ENCODE data around the gene LAMA1. TPM values are rescaled to one million over a fixed set of nuclear protein-coding genes. Genes with fewer than 3 reads are reported as not detected.

LAMA1 gene
- total and polyA plus RNA-seq, 2 of the 4 experiments (the other 2 are of a cell fraction), result 10.9 to 15.5 TPM

DNA sequence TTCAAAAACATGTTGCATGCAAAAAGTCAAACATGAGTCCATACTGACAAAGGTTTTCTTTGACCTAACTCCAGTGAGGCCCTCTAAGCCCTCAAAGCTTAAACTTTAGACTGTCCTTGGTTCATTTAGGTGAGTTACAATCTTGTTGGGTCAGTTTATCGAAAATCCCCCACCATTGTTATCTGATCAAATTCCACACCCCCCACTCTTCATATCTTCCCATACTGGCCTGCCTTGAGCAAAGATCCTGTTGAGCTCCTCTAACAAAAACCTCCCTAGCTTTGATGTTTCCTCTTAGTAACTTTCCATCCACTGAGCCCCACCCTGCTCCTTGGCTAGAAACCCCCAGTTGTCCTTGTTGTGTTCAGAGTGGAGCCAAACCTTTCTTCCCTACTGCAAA, 194.4 kb downstream of the LAMA1 start:
- TF ChIP-seq MXI1 (IDR thresholded peaks at IDR 0.05; ENCODE audit: borderline replicate concordance, low read depth, low read length) (no peak), RFX5 (IDR thresholded peaks at IDR 0.05; ENCODE audit: low read depth, low read length) (no peak), CEBPB (IDR thresholded peaks at IDR 0.05; ENCODE audit: low read depth, low read length) (no peak), NFE2L2 (IDR thresholded peaks at IDR 0.05; ENCODE audit: low read depth, low read length) (no peak), MAZ (IDR thresholded peaks at IDR 0.05; ENCODE audit: borderline replicate concordance, low read depth, low read length) (no peak), CHD1 (IDR thresholded peaks at IDR 0.05; ENCODE audit: low read depth, low read length) (no peak), POLR2A (IDR thresholded peaks at IDR 0.05; ENCODE audit: low read depth, low read length) (no peak), FOS (IDR thresholded peaks at IDR 0.05; ENCODE audit: low read depth, low read length) (no peak), RAD21 (IDR thresholded peaks at IDR 0.05; ENCODE audit: low read length) (no peak), RCOR1 (IDR thresholded peaks at IDR 0.05; ENCODE audit: insufficient replicate concordance, low read length) (no peak), BHLHE40 (IDR thresholded peaks at IDR 0.05; ENCODE audit: low read depth, low read length) (no peak), MAFK (IDR thresholded peaks at IDR 0.05; ENCODE audit: low read depth, low read length) (no peak), SMC3 (IDR thresholded peaks at IDR 0.05; ENCODE audit: low read depth, low read length) (no peak)
- TF ChIP-seq, protein P1, sequence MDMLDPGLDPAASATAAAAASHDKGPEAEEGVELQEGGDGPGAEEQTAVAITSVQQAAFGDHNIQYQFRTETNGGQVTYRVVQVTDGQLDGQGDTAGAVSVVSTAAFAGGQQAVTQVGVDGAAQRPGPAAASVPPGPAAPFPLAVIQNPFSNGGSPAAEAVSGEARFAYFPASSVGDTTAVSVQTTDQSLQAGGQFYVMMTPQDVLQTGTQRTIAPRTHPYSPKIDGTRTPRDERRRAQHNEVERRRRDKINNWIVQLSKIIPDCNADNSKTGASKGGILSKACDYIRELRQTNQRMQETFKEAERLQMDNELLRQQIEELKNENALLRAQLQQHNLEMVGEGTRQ (IDR thresholded peaks at IDR 0.05; ENCODE audit: low read depth, low read length), result no peak
- TF ChIP-seq, protein P2, sequence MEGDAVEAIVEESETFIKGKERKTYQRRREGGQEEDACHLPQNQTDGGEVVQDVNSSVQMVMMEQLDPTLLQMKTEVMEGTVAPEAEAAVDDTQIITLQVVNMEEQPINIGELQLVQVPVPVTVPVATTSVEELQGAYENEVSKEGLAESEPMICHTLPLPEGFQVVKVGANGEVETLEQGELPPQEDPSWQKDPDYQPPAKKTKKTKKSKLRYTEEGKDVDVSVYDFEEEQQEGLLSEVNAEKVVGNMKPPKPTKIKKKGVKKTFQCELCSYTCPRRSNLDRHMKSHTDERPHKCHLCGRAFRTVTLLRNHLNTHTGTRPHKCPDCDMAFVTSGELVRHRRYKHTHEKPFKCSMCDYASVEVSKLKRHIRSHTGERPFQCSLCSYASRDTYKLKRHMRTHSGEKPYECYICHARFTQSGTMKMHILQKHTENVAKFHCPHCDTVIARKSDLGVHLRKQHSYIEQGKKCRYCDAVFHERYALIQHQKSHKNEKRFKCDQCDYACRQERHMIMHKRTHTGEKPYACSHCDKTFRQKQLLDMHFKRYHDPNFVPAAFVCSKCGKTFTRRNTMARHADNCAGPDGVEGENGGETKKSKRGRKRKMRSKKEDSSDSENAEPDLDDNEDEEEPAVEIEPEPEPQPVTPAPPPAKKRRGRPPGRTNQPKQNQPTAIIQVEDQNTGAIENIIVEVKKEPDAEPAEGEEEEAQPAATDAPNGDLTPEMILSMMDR (conservative IDR thresholded peaks at IDR 0.05; ENCODE audit: low read depth, low read length), result no peak
- TF ChIP-seq, protein P3, sequence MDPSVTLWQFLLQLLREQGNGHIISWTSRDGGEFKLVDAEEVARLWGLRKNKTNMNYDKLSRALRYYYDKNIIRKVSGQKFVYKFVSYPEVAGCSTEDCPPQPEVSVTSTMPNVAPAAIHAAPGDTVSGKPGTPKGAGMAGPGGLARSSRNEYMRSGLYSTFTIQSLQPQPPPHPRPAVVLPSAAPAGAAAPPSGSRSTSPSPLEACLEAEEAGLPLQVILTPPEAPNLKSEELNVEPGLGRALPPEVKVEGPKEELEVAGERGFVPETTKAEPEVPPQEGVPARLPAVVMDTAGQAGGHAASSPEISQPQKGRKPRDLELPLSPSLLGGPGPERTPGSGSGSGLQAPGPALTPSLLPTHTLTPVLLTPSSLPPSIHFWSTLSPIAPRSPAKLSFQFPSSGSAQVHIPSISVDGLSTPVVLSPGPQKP (IDR thresholded peaks at IDR 0.05; ENCODE audit: borderline replicate concordance, low read depth, low read length), result no peak
- intact Hi-C loops (cut with micrococcal nuclease), result no loop called here
- no CpG with 5 or more reads among the region's 1 CpG for WGBS, 2 experiments (ENCODE audit: extremely low coverage in 2 of 2, insufficient read length in 1 of 2)

More for the DNA sequence above, 194.4 kb downstream of the LAMA1 start:
- H4K5ac ChIP-seq (ENCODE audit: low read depth, low read length), result no peak overlapping the region
- POLR2A ChIA-PET (ENCODE audit: unreplicated experiment), result no interaction called here
- no peak overlapping the region for H2BK5ac ChIP-seq (ENCODE audit: low read depth, low read length, poor library complexity, severe bottlenecking)
- H3K4me3 ChIP-seq (ENCODE audit: insufficient read depth, low read depth, low read length), result no peak overlapping the region
- no peak overlapping the region for H4K8ac ChIP-seq (ENCODE audit: low read depth in 2 of 2, low read length in 2 of 2)
- CTCF ChIA-PET, result no interaction called here
- no peak overlapping the region for H2BK20ac ChIP-seq (ENCODE audit: low read depth, low read length)
- no peak overlapping the region for H3K23ac ChIP-seq (ENCODE audit: low read depth, low read length)
- H3K9ac ChIP-seq (ENCODE audit: low read depth, low read length), result no peak overlapping the region
- no peaks in the 10 kb centered on the region for H3K36me3 ChIP-seq (ENCODE audit: control insufficient read depth, insufficient read depth, low read length)
- H2AK9ac ChIP-seq (replicated peaks; ENCODE audit: low read depth, low read length, poor library complexity), result no peak overlapping the region
- in situ Hi-C loops (cut with MboI; ENCODE audit: low sequenced_read_pairs), result loop anchor here (5.0 kb wide), 1 partner anchor 254 kb away; no protein-coding TSS in a partner anchor
- no peak overlapping the region for H2AFZ ChIP-seq (replicated peaks; ENCODE audit: low read length, poor library complexity)
- H2BK120ac ChIP-seq (ENCODE audit: low read depth, low read length), result no peak overlapping the region
- H3K27me3 ChIP-seq (ENCODE audit: control insufficient read depth, insufficient read depth, low read length), result no peaks in the 10 kb centered on the region; the same call in 1 of the 2 replicates
- no peak overlapping the region for H3K4ac ChIP-seq (ENCODE audit: low read depth, low read length)
- no peaks in the 10 kb centered on the region for H3K9me1 ChIP-seq (ENCODE audit: insufficient read depth, low read length)
- BruUV-seq (replicated peaks), result no TSS peak
- no peak for DNase-seq
- no peak for ATAC-seq (ENCODE audit: low read depth)
- H4K20me1 ChIP-seq (ENCODE audit: insufficient read depth, low read length), result no peaks in the 10 kb centered on the region
- no peak overlapping the region for H3K56ac ChIP-seq (ENCODE audit: extremely low read depth, insufficient read depth, low read length)
- dilution Hi-C loops (cut with HindIII; ENCODE audit: low sequenced_read_pairs, unreplicated experiment), result no loop called here
- H3K4me1 ChIP-seq (ENCODE audit: control insufficient read depth, insufficient read depth, low read length), result no peaks in the 10 kb centered on the region
- no peaks in the 10 kb centered on the region for H3K9me3 ChIP-seq (ENCODE audit: control insufficient read depth, insufficient read depth, low read length)
- no peak overlapping the region for H3K27ac ChIP-seq (ENCODE audit: insufficient read depth, low read length)
- H3K79me1 ChIP-seq (ENCODE audit: low read depth in 1 of 2, low read length in 2 of 2), result no peaks in the 10 kb centered on the region
- H3K18ac ChIP-seq (ENCODE audit: low read depth, low read length), result no peak overlapping the region
- H2BK15ac ChIP-seq (ENCODE audit: low read depth, low read length), result no peak overlapping the region
- no peak overlapping the region for H3K4me2 ChIP-seq (ENCODE audit: low read depth, low read length)
- no peak overlapping the region for H3K14ac ChIP-seq (replicated peaks; ENCODE audit: low read depth, low read length)
- H4K91ac ChIP-seq (ENCODE audit: insufficient read depth, low read depth, low read length), result no peak overlapping the region
- no peak overlapping the region for H2AK5ac ChIP-seq (ENCODE audit: low read depth, low read length)
